NCI-H1092 (cell line): ENCODE data around the gene NTNG1.
"Not testable (repeated sequence)": the region's sequence is repeated elsewhere in the genome, so short reads cannot be mapped to it uniquely, and the experiment has no call there.

Experiments used
- DNase-seq: peaks from one replicate; lab custom pipeline; 2025; lab: John Stamatoyannopoulos, UW

NTNG1 gene

DNA sequence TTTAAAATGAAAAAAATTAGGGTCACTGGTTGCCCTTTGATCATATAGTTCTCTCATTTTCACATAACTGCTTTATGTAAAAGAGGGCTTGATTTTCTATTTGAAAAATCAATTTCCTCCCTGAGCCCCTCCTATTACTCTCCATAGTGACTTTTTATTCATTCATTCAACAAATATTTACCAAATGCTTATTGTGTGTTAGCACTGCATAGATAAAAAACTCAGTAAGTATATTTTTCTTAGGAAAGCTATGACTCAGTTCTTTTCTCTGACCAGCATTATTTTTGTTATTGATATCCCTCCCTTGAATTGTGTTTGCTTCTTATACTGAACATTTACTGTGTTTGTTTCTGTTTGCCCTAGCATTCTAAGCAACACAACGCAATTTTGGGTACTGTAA is 59.8 kb downstream of the NTNG1 start:
- no peak for DNase-seq

DNA sequence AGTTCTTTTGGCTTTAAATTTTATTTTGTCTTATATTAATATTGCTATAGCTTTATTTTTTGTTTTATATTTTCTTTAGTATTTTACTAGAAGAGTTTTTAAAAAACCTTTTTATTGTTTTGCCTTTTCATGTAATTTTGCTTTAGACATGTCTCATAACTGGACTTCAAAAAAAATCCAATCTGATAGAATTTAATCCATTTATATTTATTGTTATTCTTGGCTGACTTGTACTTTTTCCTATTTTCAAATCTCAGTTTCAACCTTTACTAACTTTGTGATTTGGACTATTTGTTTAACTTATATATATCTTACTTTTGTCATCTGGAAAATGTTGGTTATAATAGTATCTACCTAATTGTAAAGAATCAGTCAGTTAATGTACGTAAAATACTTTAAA is 61.2 kb downstream of the NTNG1 start:
- no peak for DNase-seq

DNA sequence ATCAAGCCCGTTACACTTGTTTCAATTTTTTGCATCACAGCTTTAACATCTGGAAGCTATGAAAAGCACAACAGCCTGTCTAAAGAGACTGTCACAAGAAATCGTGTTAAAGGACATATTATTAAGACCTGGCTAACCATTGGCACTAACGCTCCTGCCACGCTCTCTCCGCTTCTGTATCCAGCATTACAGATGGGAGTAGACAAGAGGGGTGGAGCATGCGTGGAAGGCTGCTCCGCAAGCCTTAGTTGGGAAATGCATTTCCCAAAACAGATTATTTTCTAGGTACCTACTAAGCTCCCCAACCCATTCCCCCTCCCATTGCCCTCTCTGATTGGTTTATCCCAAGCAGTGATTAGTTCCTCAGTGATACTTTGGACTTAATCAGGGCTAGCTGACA is 72.4 kb downstream of the NTNG1 start:
- no peak for DNase-seq

DNA sequence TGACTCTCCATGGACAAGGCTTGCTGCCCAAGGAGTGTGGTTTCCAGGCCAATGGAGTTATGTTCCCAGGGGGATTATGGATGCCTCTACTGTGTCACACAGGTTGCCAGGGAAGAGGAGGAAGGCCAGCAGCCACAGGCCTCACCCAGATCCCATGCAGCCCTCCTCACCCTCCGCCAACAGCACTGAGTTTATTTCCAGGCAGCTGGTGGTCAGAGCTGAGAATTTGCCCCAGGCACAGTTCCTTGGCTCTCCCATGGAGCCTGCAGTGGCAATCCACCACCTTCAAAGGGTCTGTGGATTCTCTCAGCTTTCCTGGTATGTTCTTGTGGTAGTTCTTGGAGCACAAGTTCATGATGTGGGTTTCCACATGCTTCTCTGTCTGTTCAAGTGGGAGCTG is 79.2 kb downstream of the NTNG1 start:
- no peak for DNase-seq

DNA sequence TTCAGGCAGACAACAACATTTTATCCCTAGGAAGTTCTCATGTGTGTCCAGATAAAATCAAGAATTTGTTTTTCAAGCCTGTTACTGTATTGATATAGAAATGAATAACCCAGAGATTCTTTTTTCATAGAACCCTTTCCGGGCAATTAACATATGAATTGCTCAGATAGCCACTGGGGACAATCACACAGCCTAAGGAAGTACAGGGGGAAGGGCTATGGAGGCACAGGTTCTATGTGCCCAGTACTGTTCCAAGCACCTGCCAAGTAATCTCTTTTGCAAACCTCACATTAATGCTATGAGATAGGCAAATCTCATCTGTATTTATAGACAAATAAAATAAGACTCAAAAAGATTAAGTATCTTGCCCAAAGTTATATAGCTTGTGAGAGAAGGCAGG is 84.9 kb downstream of the NTNG1 start:
- DNase-seq: no peak

DNA sequence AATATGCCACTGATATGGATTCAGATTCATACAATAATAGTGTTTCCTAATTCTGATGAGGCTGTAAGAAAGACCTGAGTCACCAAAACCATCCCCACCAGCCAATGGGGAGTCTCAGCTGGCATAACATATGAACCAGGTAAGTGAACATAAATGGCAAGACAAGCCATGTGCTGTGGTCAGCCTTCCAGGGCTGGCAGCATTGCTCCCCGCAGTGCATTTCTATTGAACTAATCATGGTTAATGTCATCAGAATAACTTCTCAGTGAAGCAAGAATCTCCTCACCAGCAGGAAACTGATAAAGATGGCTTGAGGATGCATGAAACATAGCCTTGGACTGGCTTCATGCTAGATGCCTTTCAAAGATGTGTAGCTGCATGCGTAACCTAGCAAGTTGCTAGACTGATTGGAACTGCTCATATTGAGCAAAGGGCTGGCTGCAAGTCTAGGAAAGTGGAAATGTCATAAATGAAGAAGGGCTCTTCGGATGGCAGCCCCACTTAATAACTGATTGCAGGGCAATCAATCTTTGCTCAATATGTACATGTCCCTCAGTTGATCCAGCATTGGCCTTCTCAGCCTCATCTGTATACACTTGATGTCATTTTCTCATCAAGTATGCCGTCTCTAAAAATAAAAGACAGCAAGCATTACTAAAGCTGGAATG is 88.0 kb downstream of the NTNG1 start:
- DNase-seq: no peak

DNA sequence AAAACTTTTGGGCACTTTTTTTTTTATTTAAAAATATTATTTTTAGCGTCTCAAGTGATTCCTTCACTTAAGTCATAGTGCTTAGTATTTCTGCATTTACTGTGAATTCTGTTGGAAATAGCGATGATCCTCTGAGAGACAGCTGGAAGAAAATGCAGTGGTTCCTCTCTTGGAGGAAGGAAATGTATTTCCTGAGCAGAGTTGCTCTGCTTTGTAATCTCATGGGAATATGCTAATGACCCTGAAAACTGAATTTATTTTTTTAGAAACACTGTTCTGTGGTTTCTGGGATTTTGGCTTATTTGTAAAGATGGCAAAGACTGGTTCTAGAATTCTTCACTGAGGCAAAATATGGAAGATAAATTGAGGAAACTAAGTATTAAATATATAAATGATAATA is 88.9 kb downstream of the NTNG1 start:
- no peak for DNase-seq

DNA sequence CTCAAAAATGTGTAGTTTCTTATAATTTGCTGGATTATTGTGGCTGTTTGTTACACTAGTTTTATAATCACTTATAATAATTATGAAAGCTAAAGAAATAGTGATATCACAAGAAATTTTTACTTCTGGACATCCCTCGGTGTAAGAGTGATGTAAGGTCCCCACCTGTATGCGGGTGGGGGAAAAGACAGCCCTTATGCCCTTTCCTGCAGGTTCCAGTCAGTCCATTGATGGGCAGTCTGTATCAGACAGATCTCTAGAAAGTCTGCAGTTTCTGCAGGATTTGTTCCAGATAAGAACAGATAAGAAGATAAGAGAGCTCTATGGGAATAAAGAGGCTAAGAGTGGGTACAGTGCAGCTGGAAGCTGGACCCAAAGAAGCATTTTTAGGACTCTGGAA is 89.3 kb downstream of the NTNG1 start:
- DNase-seq: no peak

DNA sequence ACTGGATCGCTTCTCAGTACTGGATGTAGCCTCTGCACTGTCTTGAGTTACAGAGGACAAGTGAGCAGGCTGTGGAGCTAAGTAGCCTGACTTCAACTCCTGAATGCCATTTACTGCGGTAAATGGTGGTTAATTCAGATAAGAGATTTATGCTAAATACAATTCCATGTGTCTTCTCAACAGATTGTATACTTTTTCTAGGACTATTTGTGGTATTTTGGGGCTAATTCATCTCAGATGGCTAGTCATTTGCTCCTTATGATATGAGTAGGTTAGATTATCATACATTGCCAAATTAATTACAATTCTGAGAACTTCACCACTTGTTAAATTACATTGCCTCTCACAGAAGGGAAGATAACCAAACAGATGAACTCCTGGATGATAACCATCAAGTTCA is 90.5 kb downstream of the NTNG1 start:
- no peak for DNase-seq

DNA sequence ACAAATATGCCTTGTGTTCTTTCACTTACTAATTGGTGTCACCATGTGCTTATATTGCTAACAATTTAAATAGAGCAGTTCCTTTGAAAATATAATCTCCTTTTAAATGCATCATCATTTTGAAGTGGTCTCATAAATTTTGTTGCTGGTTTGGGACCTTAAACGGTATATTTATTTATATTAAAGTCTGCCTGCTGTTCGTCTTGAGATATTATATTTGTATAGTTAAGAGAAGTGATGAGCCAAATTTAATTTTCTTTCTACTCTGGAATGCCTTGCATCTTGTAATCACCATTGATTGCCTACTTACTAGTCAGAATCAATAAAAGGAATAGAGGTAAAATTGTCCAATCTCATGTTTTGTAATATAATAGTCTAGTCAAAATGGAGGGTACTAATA is 91.6 kb downstream of the NTNG1 start:
- no peak for DNase-seq

DNA sequence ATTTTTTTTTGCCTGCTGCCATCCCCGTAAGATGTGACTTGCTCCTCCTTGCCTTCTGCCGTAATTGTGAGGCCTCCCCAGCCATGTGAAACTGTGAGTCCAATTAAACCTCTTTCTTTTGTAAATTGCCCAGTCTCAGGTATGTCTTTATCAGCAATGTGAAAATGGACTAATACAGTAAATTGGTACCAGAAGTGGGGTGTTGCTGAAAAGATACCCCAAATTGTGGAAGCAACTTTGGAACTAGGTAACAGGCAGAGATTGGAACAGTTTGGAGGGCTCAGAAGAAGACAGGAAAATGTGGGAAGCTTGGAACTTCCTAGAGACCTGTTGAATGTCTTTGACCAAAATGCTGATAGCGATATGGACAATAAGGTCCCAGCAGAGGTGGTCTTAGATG is 95.9 kb downstream of the NTNG1 start:
- not testable (repeated sequence) for DNase-seq

DNA sequence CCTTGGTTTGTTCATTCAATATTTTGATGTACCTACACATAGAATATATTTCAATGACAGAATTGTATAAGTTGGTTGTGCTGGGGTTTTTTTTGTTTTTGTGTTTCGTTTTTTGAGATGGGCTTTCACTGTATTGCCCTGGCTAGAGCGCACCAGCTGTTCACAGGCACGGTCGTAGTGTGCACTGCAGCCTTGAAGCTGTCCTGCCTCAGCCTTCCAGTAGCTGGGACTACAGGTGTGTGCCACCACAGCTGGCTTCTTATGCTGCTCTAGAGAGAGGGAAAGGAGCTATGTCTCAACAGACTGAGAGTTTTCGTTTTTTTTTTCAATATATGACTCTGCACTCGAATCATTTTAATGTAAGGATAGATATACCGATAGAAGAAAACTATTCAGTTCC is 102.6 kb downstream of the NTNG1 start:
- DNase-seq: no peak

DNA sequence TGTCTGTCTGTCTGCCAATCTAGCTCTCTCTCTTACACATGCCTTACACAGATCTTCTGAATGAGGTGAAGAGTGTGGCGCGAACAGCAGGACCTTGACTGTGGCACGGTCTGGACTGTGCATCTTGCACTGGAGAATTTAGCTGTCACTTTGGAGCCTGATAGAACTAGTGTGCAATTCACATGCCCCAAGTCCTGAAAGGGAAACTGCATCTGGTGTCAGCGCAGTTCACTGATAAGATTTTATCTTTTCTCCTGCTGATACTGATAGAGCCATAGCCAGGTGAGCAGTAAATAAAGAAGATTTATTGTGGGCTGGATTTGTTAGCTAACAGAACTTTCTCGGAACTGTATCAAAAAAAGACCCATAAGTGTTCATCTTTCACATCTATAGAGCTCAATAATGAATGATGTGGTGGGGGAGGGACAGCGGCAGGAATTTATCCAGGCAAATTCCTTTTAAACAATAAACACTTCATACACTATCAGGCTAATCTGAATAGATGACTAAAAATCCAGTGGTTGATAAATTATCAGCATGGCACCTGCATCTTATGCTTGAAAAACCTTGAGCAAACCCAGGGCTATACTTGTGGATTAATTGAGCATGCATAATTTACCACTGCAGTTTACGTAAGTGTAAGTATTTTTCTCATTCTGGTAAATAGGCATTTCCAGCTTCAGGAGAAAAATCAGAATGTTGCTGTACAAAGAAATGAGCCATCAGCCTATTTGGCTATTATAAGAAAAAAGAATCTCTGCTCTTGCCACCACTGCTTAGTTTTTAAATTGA is 104.1 kb downstream of the NTNG1 start:
- DNase-seq: no peak

DNA sequence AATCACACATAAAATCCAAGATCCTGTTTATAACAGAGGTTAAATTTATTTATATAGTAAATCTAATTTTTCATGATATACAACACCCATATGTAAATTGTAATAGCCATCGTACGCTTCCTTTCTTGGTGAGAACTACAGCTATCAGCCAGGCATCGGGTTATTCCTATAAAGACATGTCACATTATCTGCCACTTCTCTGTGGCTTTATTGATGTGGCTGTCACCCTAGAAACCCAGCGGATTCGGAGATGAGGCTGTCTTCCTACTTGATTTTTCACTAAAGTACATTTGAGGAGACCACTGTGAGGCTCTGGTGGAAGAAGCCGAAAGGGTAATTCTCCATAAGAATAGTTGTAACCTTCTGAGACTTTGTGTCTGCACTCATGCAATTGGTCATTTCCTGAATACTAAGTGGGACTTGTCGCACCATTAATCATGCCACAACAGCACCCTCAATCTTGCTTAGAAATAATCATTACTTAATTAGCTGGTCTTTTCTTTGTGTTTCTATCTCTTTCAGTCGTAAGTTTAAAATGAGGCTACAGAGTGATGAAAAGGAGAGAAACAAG is 106.0 kb downstream of the NTNG1 start:
- DNase-seq: no peak

DNA sequence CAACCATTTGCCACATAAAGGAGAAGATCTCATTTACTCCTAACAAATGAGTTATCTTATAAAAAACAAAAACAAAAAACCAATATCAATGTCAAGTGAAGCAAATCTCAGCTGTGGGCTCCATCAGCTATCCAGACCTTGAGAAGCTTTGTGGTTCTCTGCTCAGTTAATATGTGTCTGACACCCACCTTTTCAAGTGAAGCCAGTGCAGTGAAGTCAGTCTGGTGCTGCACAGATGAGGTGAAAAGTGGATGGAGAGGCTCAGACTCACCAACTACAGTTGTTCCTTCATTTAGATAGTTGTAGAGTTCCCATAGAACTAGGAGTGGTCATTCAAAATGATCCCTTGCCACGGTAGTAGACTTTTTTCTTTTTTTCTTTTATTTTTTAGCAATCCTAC is 106.8 kb downstream of the NTNG1 start:
- DNase-seq: no peak

DNA sequence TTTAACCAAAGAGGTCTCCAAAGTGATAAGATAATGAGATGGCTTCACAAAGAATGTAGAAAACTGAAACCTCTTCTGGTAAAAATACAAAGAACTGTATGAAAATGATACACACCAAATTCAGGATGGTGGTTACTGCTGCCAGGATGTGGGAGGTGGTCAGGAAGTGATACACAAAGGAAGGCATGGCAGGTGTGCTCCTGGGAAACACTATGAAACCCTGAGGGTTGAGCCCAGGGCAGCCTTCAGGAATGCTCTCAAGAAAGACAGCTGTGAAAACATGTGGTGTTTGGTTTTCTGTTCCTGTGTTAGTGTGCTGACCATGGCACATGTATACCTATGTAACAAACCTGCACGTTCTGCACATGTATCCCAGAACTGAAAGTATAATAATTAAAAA is 109.3 kb downstream of the NTNG1 start:
- DNase-seq: no peak

DNA sequence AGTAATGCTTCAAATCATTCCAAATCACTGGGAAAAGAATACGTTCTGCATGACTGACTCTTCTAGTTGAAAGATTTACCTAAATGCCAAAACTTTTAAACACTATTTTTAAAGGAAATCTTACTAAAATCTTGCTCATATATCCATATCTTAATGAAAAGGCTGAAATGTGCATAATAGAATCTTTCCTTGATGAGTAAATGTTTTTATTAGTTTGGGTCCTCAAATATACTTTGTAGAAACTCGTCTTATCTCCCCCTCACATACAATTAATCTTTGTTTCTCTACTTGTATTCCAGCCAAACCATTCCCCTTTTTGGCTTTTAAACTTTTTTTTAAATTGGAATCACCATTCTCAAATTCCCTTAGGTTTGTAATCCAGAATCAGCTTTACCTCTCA is 110.2 kb downstream of the NTNG1 start:
- no peak for DNase-seq

DNA sequence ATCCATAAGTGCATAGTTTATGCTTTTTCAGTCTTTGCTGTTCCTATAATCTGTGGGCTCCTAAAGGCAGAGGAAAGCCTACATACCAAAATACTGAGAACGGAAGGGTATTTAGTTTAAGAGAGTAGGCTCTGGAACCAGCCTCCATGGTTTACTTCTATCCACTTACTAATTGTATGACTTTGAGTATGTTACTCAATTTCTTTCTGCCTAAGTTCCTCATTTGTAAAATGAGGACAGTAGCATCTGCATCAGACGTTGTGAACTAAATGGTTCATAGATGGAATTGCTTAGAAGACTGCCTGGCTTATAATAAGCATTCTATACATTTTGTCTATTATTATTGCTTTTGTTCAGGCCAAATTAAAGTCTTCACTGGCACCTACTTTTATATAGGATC is 111.0 kb downstream of the NTNG1 start:
- no peak for DNase-seq

DNA sequence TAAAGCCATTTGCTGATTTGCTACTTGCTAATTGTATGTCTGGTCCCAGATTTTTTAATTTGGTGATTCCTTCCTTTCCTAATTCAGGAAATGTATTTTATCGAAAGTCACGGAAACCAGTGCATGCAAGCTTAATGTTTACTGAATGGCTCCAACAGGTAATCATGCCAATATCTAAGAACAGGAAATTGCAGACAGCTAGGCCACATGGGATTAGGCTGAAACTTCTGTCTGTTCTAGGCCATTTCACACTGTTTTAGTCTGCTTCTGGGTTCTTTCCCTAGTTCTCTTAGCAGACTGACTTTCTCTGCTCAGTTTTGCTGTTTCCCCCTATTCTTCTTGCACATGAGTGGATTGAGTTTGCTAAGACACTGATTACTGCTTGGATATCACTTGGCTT is 111.4 kb downstream of the NTNG1 start:
- DNase-seq: no peak

DNA sequence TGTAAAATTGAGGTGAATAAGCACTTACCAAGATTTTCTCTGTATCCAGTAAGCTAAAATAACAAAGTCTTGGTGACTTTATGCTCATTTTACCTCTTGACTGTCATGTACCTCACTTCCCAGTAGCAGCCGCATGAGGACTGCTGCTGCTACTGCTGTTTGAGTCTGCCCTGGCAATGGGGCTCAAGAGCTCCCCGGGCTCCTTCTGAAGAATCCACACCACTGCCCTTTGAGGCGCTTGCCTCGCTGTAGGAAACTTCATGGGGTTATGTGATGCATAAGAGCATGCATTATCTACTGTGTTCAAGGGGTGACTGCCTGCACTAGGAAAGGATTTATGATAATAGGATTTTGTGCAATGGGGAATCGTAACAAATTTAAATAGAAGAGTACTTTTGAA is 113.5 kb downstream of the NTNG1 start:
- no peak for DNase-seq

DNA sequence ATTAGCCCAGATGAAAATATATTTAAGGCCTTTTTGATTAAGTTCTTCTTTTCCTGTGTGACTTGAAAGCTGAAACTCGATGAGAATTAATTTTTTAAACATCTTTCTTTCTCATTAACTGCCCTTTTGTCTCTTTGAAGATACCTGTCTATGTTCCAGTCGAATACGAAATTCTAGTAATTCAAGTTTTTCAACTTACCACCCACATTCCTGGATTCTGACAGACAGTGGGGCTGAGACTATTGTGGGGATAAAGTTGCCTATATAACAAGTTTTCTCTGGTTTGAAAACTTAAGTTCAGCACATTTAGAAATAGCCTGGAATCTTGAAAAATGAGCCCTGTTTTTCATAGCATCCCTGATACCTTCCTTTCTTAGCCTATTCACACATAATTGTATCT is 114.6 kb downstream of the NTNG1 start:
- no peak for DNase-seq

DNA sequence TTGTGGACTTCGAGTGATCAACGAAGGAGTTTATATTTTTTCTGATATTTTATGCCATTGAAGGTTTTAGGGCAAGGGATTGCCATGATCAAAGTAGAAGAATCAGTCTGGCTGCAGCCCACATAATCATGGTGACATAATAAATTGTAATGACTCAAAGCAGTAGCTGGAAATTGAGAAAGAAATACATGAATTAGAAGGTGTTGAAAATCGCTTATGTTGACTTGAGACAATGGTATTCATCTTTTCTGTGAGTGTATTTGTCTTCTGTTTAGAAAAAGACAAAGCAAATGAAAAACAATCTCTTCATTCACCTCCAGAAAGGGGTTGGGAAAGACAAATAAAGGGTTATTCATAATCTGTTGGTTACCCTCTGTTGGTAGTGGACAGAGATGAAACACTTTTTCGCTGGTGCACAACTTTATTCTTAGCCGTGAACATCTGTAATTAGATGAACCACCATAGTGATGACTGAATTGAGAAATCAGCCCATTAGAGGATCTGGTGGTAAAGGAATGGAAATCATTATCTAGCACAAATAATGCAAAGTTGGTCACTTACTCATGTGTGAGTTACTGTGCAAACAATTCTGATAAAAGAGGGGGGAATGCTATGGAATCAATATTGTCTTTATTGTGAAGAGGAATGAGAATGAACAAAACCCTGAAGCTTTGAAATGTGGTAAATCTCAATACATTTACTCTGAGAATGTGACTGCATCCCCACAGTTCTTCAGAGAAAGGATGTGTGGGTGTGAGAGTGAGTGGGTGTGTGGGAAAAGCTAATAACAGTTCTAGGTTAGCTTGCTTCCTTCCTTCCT is 121.8 kb downstream of the NTNG1 start:
- DNase-seq: no peak
